Endothelial cell of hepatic sinusoid (primary cell): Measurements from ENCODE around the gene MYH10.
"Not testable (repeated sequence)": the region's sequence is repeated elsewhere in the genome, so short reads cannot be mapped to it uniquely, and the experiment has no call there.

Experiments
- in situ Hi-C: cut with HindIII; loops from 2 replicates; pipeline ENCODE4 v1.10.0; 2017; ENCODE audit warnings: low sequenced_read_pairs

Gene MYH10

DNA sequence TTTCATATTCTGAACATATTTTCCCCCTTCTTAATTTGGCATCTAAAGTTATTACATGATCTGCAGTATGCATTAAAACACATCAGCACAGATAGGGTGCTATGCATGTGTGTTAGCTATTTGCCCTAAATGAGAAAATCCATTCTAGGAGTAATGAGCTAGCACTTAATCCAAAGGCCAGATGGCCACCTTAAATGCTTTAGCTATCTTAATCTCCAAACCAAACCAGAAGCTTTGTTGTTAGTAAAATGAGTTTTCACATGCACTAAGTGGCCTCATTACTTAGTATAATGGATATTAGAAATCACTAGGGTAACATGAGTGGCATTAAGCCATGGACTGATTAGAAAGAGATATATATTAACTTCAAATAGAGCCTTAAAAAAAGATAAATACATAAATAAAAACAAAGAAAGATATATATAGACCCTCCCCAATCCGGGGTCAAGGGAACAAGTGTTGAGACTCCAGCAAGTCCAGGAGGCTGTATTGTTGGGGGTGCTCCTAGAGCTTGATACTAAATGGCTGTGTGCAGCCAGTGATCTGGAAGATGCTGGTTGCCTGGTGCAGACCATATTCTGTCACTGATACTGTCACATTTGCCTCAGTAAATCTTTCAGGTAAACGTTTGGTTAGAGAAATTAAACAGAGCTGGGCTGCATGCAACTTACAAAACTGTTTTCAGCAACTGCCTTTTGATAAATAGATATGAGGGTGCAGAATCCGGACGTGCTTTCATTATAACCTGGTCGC is 67.3 kb downstream of the MYH10 start:
- in situ Hi-C loops, result loop anchor here (10.0 kb wide), 1 partner anchor 68 kb away; no protein-coding TSS in a partner anchor

GRCh38 chr17:8558144-8558543 is 72.4 kb downstream of the MYH10 start:
- in situ Hi-C loops, result no loop called here

DNA sequence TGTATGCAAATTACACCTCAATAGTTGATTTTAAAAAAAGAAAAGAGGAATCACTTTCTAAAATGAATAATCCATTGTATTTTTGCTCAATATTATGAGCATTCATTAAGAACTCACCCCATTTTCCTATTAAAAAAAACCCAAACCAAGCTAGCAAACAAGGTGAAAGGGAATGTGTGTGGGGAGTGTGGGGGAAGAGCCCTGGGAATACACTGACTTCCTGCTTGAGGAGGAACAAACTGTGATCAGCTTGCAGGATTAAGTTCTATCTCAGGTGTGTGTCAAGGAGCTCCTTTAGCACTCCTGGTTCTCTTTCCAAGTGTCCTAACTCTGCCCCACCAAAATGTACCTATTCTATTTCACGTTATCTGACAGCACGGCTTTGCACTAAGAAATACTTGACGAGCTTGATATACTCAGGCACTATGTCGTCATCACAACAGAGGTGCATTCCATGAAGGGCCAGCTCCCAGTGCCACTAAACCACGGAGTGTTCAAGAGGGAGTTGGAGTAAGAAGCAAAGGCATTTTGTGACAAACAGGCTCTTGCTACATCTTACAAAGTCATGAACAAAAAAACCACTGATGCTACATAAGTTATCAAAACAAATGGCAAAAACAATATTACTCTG is 73.2 kb downstream of the MYH10 start:
- in situ Hi-C loops, result no loop called here

DNA sequence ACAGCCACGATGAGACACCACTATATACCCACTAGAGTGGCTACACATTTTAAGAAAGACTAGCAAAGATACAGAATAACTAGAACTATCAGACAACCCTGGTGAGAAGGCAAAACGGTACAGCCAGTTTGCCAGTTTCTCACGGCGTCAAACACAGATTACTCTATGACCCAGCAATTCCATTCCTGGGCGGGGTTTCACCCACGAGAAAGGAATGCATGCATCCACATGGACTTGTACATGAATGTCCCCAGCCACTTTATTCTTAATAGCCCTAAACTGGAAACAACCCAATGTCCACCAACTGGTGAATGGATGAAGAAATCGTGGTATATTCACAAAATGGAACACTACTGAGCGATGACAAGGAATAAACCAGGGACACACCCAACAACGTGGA is 74.5 kb downstream of the MYH10 start:
- in situ Hi-C loops, result no loop called here

- in situ Hi-C loops, result no loop called here
Measured at GRCh38 chr17:8555062-8555461, 75.5 kb downstream of the MYH10 start.

DNA sequence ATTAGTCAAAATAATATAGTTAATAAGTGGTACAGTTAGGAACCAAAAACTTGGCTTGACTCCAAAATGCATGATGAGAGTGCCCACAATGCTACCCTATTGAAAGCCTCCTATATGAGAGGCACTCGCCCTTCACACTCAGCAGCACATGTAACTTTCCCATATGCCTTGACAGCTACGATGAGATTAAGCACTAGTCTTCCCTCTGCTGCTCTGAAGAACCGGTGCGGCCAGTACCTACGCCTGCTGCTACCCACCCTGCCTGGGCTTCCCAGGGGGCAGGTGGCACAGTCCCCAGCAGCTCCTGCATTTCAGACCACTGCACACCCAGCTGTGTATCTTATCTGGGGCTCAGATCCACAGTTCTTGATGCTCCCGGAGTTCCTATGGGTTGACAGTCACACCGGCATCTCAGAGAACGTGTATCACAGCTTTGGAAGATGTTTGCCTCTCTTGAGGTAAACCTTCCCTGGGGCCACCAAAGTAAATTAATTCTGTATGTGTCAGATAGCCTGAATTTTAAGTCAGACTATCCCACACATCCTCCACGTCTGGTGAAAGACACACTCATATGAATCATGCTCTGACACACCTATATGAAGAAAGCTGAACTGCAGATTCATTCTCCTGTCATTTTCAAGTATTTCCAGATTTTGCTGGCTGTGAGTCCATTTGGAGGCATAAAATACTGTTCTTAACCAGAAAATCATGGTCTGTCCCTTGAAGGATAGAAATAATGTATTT is 77.8 kb downstream of the MYH10 start:
- in situ Hi-C loops, result no loop called here

DNA sequence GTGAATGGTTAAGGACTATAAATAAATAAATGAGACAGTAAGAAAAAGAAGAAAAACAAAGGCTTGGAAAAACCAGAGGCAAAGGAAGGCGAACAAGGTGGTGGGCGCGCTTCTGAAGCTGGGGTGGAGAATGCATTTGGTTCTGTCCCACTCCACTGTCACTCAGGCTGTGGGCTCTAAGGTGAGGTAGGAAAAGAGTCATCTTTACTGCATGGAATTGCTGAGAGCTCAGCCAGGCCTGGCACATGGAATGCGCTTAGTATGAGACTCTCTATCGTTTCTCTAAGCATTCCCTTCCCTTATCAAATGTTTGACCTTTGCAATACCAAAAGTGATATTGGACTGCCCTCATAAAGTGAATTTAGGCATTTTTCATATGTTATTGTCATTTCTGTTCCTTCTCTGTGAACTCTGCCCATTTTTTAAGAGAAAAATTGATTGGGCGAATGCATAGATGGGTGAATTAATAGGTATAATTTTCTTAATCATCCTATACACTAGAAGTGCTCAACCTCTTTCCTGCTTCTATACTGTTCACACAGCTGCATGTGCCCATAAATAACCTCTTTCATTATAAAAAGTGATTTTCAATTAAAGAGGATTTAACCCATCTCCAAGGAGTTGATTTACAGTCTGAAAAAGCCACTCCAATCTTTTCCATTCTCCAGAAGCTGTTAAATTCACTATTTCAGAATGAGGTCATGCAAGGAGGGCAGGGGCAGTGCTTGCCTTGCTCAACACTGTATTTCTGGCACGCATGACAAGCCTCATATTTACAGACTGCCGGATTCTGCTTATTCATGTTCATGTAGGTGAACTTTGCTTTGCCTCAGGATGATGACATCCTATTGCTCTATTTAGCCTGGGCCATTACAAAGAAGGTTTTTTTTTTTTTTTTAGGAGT is 87.7 kb downstream of the MYH10 start:
- in situ Hi-C loops, result no loop called here

DNA sequence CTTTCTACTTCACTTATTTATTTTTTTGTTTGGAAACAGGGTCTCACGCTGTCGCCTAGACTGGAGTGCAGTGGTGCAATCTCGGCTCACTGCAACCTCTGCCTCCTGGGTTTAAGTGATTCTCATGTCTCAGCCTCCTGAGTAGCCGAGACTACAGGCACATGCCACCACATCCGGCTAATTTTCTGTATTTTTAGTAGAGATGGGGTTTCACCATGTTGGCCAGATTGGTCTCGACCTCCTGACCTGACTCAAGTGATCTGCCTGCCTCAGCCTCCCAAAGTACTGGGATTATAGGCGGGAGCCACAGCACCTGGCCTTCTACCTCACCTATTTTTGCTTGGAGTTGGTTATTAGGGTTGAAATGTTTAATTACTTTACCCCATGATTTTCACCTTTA is 90.5 kb downstream of the MYH10 start:
- in situ Hi-C loops, result not testable (repeated sequence)

- in situ Hi-C loops, result no loop called here
Measured at GRCh38 chr17:8537734-8538133, 92.8 kb downstream of the MYH10 start.

DNA sequence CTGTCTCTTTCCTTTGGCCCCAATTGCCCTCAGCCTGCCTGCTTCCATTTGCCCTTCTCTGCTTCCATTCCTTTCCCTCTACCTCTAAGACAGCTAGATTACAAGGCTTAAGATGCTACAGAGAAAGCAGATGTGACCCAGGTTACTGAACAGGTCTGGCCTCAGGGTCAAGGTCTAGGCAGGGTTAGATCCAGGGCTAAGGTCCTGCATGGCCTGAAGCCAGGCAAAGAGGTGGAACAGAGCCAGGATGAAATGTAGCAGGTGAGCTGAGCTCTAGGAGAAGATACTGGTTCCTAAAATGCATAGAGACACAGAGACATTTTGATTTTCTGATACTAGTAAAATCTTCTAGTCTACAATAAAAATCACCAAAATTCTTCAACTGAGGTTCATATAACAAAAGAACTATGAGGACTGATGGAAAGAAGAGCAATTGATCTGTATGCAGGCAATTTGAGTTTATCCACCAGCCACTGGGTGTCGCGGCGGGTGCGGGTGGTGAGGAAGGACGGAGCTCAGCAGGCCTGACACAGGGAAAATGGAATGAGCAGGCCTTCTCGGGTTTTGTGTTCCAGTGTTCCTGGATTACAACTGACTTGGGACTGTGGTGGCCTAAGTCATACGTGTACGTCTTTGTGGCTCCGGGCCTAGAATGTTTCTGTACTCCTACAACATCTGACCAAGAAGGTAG is 95.9 kb downstream of the MYH10 start:
- in situ Hi-C loops, result no loop called here

DNA sequence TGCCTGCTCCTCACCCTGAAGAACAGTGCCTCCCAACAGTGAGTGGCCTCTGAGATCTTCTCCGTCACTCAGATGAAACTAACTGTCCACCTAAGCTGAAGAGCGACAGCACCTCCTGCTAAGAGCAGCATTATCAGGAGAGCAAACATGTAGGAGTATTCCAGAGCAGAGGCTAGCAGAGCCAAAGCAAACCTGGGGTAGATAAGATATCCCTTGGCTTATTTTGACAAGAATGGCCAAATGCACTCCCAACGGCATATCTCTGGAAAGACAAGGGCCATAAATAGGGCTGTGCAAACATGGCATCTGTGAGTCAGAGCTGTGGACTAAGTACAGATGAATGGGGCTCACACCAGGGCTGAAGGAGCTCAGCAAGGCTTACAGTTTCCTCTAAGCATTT is 98.5 kb downstream of the MYH10 start:
- in situ Hi-C loops, result no loop called here

- in situ Hi-C loops, result no loop called here
Measured at GRCh38 chr17:8522577-8522976, 107.9 kb downstream of the MYH10 start.

DNA sequence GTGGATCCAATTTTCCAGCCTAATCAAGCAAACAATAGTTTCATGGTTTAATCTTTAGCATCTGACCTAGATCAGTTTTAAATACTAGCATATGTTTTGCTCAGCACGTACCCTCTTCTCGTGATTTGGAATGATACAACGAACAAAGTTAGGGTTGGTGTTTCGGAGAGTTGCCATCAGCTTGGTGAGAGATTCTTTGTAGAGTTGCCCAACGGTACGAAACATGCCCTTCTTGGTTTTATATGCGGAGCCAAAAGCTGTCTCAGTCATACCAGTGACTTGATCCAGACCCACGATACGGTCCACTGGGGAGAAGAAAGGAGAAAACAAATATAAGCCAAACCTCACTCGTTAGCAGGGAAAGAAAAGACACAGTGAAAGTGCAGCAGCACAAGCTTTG is 109.5 kb downstream of the MYH10 start:
- in situ Hi-C loops, result no loop called here

- in situ Hi-C loops, result loop anchor here (5.0 kb wide), 1 partner anchor 58 kb away; no protein-coding TSS in a partner anchor
Measured at GRCh38 chr17:8518850-8519249, 111.7 kb downstream of the MYH10 start.

DNA sequence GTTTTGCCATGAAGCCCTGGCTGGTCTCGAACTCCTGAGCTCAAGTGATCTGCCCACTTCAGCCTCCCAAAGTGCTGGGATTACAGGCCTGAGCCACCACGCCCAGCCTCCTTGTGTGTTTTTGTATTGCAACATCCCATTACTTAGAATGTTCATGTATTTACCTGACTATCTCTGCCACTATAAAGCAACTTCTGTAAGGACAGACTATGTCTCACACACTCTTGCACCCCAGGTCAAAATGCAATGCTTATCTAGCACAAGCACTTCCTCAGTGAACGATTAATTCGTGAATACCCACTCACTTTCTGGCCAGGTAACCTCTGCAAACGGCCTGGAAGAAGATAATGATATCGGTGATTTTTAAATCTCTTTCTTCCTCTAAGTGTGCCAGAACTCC is 112.2 kb downstream of the MYH10 start:
- in situ Hi-C loops, result loop anchor here (5.0 kb wide), 1 partner anchor 59 kb away; no protein-coding TSS in a partner anchor

- in situ Hi-C loops, result loop anchor here (5.0 kb wide), 1 partner anchor 62 kb away; no protein-coding TSS in a partner anchor
Measured at GRCh38 chr17:8514801-8515200, 115.7 kb downstream of the MYH10 start.

DNA sequence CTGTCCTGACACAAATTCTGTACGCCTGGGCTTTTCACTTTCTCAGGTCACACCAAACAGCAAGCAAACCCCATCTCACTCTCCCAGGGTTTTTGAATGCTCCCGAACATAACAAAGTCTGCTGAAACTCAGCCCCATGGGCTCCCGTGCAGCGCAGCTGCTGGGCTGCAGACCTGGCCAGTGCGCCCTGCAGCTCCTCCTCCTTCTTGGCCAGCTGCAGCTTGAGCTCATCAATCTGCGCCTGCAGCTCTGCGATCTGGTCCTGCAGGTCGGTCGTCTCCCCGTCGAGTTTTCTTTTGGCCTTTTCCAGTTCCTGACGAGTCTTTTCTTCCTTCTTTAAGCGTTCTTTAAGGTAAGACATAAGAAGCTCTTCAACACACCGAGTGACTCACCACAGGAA is 124.4 kb downstream of the MYH10 start:
- in situ Hi-C loops, result no loop called here

GRCh38 chr17:8504460-8505207 is 125.9 kb downstream of the MYH10 start:
- in situ Hi-C loops, result no loop called here

- in situ Hi-C loops, result no loop called here
Measured at GRCh38 chr17:8503807-8504206, 126.7 kb downstream of the MYH10 start.
